T-helper 17 cell (primary cell): ENCODE data around the gene MYRFL. TPM values are rescaled to one million over a fixed set of nuclear protein-coding genes. Genes with fewer than 3 reads are reported as not detected.

ENCODE experiments used
- ATAC-seq: fragments of 150-1000 bp; cut with Tn5 transposase; 2 replicates; pipeline ENCODE4 v1.10.0; 2021; ENCODE audit warnings: mild to moderate bottlenecking, moderate library complexity
- DNase-seq, 3 donors: peaks; one replicate each; pipeline versions ENCODE4 v3.0.0 to v3.0.0-alpha.2; 2020 to 2021
- H3K9me3 ChIP-seq: one replicate; pipeline ENCODE4 v1.7.0; 2013; ENCODE audit warnings: low read length, mild to moderate bottlenecking; ENCODE audit not compliant: control insufficient read depth, poor library complexity, severe bottlenecking
- H3K27ac Mint-ChIP-seq: one replicate; pipeline ENCODE4 v1.8.0; 2022; ENCODE audit warnings: mild to moderate bottlenecking, moderate library complexity, mixed read lengths
- H3K27me3 Mint-ChIP-seq: one replicate; pipeline ENCODE4 v1.8.0; 2022; ENCODE audit warnings: mixed read lengths
- H3K36me3 Mint-ChIP-seq: one replicate; pipeline ENCODE4 v1.8.0; 2022; ENCODE audit warnings: low read depth, mixed read lengths
- H3K4me1 Mint-ChIP-seq: one replicate; pipeline ENCODE4 v1.8.0; 2022; ENCODE audit warnings: mild to moderate bottlenecking, mixed read lengths
- H3K4me3 Mint-ChIP-seq: one replicate; pipeline ENCODE4 v1.8.0; 2022; ENCODE audit warnings: mild to moderate bottlenecking, moderate library complexity, mixed read lengths
- total RNA-seq, 4 donors: library from RNA in 2 of 4; stranded (reverse) in 2 of 4; gene quantifications; one replicate each; pipeline ENCODE4 v1.2.3 and lab custom pipeline; 2022 to 2026

The MYRFL gene
- total RNA-seq, 2 donors from 2014 or later: not detected

GRCh38 chr12:69994724-69995173 is 169.7 kb downstream of the MYRFL start:
- H3K27me3 Mint-ChIP-seq: peaks cover 19% of the 10 kb centered on the region
- H3K27ac Mint-ChIP-seq: no peak overlapping the region
- H3K9me3 ChIP-seq: no peaks in the 10 kb centered on the region
- DNase-seq (no peak), ATAC-seq (no peak)
- H3K4me3 Mint-ChIP-seq: no peak overlapping the region
- no peaks in the 10 kb centered on the region for H3K4me1 Mint-ChIP-seq
- H3K36me3 Mint-ChIP-seq: no peaks in the 10 kb centered on the region

GRCh38 chr12:69996241-69996640 is 171.2 kb downstream of the MYRFL start:
- Mint-ChIP-seq H3K27ac (no peak overlapping the region), H3K4me1 (no peaks in the 10 kb centered on the region), H3K4me3 (no peak overlapping the region), H3K36me3 (no peaks in the 10 kb centered on the region), H3K27me3 (peaks cover 12% of the 10 kb centered on the region)
- H3K9me3 ChIP-seq: no peaks in the 10 kb centered on the region
- no peak for ATAC-seq
- no peak for DNase-seq

GRCh38 chr12:69996722-69997121 is 171.7 kb downstream of the MYRFL start:
- DNase-seq (no peak), ATAC-seq (no peak)
- H3K27me3 Mint-ChIP-seq: peaks cover 16% of the 10 kb centered on the region
- no peaks in the 10 kb centered on the region for H3K9me3 ChIP-seq
- H3K36me3 Mint-ChIP-seq: no peaks in the 10 kb centered on the region
- no peak overlapping the region for H3K4me3 Mint-ChIP-seq
- H3K27ac Mint-ChIP-seq: no peak overlapping the region
- no peaks in the 10 kb centered on the region for H3K4me1 Mint-ChIP-seq

DNA sequence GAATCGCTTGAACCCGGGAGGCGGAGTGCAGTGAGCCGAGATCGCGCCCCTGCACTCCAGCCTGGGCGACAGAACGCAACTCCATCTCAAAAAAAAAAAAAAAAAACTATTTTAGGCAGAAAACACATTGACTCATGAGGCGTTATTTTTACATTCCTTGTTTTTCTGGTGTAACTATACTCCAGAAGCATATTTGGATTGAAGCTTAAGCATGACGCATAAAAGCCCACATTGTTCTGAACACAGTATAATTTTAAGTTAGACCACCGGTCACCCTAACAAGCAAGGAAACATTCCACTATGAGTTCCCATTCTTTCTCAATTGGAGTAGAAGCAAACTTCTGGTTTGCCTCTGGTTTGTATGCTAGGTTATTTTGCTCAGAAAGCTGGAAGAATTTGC is 173.0 kb downstream of the MYRFL start:
- H3K36me3 Mint-ChIP-seq: no peaks in the 10 kb centered on the region
- no peaks in the 10 kb centered on the region for H3K9me3 ChIP-seq
- ATAC-seq (no peak), DNase-seq (no peak)
- no peak overlapping the region for H3K27ac Mint-ChIP-seq
- H3K4me1 Mint-ChIP-seq: no peaks in the 10 kb centered on the region
- H3K27me3 Mint-ChIP-seq: peaks cover 26% of the 10 kb centered on the region
- no peak overlapping the region for H3K4me3 Mint-ChIP-seq

- no peak for ATAC-seq
- H3K27ac Mint-ChIP-seq: no peak overlapping the region
- H3K9me3 ChIP-seq: no peaks in the 10 kb centered on the region
- no peaks in the 10 kb centered on the region for H3K36me3 Mint-ChIP-seq
- no peak overlapping the region for H3K4me3 Mint-ChIP-seq
- no peak for DNase-seq
- no peaks in the 10 kb centered on the region for H3K4me1 Mint-ChIP-seq
- H3K27me3 Mint-ChIP-seq: peaks cover 26% of the 10 kb centered on the region
These were observed 173.9 kb downstream of the MYRFL start for GRCh38 chr12:69998922-69999321.

- peaks cover 26% of the 10 kb centered on the region for H3K27me3 Mint-ChIP-seq
- no peak overlapping the region for H3K4me3 Mint-ChIP-seq
- DNase-seq (no peak), ATAC-seq (no peak)
- no peak overlapping the region for H3K27ac Mint-ChIP-seq
- H3K4me1 Mint-ChIP-seq: no peaks in the 10 kb centered on the region
- H3K36me3 Mint-ChIP-seq: no peaks in the 10 kb centered on the region
- H3K9me3 ChIP-seq: no peaks in the 10 kb centered on the region
These were observed 174.5 kb downstream of the MYRFL start for GRCh38 chr12:69999561-69999960.

DNA sequence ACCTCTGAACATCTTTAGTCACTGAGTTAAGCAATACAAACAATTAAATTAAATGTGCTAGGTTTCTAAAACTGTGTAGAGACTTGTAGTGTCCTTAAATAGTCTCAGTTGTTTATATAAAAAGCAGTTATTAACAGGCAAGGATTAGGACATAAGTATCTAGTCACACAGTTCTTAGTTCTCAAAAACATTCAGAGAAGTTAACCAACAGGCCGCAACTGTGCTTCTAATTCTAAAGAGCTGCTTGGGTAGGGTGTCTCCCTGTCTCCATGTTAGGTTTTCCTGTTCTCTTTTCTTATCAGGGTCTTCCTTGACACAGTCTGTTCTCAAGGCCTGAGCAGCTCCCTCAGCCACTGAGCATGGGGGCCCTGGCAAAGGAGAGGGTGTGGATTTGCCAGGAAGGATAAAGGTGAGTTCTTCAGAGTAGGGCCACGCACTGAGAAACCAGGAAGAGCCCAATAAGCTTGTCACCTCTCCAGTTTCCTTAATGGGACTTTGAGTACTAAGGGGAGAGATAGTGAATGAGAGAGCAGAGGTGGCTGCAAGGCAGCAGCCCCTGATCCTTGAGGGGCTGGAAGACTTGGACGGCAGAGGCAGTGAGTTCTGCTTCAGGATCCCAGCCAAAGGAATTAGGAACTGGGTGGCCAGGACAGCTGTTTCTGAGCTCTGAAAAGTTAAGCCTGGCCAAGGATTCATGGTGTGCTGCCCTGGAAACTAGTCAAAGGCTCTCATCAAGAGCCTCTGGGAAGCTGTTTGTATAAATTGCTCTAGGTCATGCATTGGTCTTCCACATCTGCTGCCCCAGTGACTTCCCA is 177.3 kb downstream of the MYRFL start:
- Mint-ChIP-seq H3K27me3 (peaks cover 14% of the 10 kb centered on the region), H3K4me3 (no peak overlapping the region), H3K27ac (no peak overlapping the region), H3K4me1 (no peaks in the 10 kb centered on the region), H3K36me3 (no peaks in the 10 kb centered on the region)
- peaks cover 4% of the 10 kb centered on the region for H3K9me3 ChIP-seq
- no peak for DNase-seq
- no peak for ATAC-seq

GRCh38 chr12:70002912-70003255 is 177.9 kb downstream of the MYRFL start:
- DNase-seq (no peak), ATAC-seq (no peak)
- peaks cover 4% of the 10 kb centered on the region for H3K9me3 ChIP-seq
- Mint-ChIP-seq H3K4me3 (no peak overlapping the region), H3K27me3 (peaks cover 14% of the 10 kb centered on the region), H3K4me1 (no peaks in the 10 kb centered on the region), H3K36me3 (no peaks in the 10 kb centered on the region), H3K27ac (no peak overlapping the region)

- Mint-ChIP-seq H3K27ac (no peak overlapping the region), H3K27me3 (peaks cover 14% of the 10 kb centered on the region), H3K36me3 (no peaks in the 10 kb centered on the region), H3K4me1 (no peaks in the 10 kb centered on the region), H3K4me3 (no peak overlapping the region)
- ATAC-seq (no peak), DNase-seq (no peak)
- peaks cover 4% of the 10 kb centered on the region for H3K9me3 ChIP-seq
These were observed 181.0 kb downstream of the MYRFL start for GRCh38 chr12:70005864-70006618.

GRCh38 chr12:70006619-70006973 is 181.6 kb downstream of the MYRFL start:
- Mint-ChIP-seq H3K4me1 (no peaks in the 10 kb centered on the region), H3K27ac (no peak overlapping the region), H3K4me3 (no peak overlapping the region), H3K36me3 (no peaks in the 10 kb centered on the region), H3K27me3 (peaks cover 10% of the 10 kb centered on the region)
- H3K9me3 ChIP-seq: peaks cover 4% of the 10 kb centered on the region
- no peak for DNase-seq
- ATAC-seq: no peak

- Mint-ChIP-seq H3K27me3 (peaks cover 3% of the 10 kb centered on the region), H3K4me1 (no peaks in the 10 kb centered on the region), H3K4me3 (no peak overlapping the region), H3K27ac (no peak overlapping the region), H3K36me3 (no peaks in the 10 kb centered on the region)
- ATAC-seq: no peak
- DNase-seq: no peak
- peaks cover 4% of the 10 kb centered on the region for H3K9me3 ChIP-seq
These were observed 182.7 kb downstream of the MYRFL start for GRCh38 chr12:70007687-70008086.
